Pulmonary artery endothelial cell (primary cell): ENCODE data around the gene PTDSS2. TPM values are rescaled to one million over a fixed set of nuclear protein-coding genes. Genes with fewer than 3 reads are reported as not detected.
"Not testable (repeated sequence)": the region's sequence is repeated elsewhere in the genome, so short reads cannot be mapped to it uniquely, and the experiment has no call there.

Source experiments
- DNase-seq: peaks from one replicate; pipeline ENCODE4 v3.0.0-alpha.2; 2011; ENCODE audit warnings: low read depth, low spot score
- total RNA-seq: library from RNA; depleted of rRNA; stranded (reverse); fragments of >200 nt; gene quantifications from 2 replicates; pipeline ENCODE4 v1.2.3, GENCODE V29; 2014

Gene PTDSS2
- total RNA-seq, 1 donor from 2014 or later = 32.1 TPM

DNA sequence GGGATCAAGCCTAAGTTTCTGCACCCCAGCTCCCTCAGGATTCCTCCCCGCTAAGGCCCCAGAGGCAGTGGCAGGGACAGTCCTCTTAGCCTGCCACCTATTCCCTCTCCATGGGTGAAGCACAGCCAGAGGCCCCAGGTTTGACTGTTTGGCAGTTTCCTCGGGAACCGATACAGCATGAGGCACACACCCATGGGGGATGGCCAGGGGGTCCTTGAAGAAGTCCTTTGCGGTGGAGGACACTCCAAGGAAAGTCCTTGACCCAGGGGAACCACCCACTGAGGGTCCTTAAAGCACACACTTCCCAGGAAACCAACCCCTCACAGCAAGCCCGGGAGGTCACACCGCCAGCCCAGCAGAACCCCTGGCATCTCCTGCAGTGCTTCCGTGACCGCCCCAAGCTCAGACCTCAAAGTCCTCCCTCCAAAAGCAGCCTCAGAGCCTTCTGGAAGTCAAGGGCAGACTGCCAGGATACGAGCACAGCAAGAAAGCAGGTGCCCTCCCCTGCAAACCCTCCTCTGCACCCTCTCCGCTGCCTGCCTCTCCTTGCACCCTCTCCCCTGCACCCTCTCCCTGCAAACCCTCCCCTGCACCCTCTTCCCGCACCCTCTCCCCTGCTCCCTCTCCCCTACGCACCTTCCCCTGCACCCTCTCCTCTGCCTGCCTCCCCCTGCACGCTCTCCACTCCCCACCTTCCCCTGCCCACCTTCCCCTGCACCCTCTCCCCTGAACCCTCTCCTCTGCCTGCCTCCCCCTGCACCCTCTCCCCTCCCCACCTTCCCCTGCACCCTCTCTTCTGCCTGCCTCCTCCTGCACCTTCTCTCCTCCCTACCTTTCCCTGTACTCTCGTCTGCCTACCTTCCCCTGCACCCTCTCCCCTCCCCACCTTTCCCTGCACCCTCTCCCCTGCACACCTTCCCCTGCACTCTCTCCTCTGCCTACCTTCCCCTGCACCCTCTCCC, 36.7 kb upstream of the PTDSS2 start:
- no peak for DNase-seq

DNA sequence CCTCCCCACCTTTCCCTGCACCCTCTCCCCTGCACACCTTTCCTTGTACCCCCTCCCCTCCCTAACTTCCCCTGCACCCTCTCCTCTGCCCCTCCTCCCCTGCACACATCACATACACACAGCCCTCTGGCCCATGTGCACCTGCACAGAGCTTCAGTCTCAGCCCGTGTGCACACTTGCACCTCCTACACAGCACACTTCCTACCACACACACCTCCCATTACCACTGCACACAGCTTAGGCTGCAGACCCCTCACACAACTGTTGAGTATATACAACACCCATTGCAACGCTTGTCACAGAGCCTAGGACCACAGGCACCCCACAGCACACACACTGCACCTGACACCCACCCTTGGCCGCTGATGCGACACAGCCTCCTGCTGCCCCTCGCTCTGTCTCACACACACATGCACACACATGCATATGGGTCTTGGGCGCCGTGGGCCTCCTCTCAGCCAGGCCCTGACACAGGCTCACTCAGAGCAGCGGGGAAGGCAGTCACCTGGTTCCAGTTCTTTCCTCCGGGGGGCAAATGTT, 35.7 kb upstream of the PTDSS2 start:
- no peak for DNase-seq

DNA sequence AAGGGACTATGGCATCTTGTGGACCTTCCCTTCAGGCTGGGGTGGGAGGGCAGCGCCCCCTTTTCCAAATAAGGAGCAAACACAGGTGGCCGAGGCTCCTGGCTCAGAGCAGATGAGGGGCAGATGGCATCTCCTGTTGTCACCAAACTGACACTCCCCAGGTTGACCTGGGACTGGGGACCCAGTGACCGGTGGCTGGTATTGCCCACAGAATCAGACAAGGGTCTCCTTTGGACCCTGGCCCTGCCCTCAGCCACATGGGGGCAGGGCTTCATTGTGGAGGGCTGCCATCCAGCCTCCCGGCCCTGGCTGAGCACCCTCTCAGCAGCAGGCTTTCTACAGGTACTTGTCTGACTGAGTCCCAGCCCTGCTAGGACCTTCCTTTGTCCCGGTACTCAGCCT, 34.4 kb upstream of the PTDSS2 start:
- no peak for DNase-seq

DNA sequence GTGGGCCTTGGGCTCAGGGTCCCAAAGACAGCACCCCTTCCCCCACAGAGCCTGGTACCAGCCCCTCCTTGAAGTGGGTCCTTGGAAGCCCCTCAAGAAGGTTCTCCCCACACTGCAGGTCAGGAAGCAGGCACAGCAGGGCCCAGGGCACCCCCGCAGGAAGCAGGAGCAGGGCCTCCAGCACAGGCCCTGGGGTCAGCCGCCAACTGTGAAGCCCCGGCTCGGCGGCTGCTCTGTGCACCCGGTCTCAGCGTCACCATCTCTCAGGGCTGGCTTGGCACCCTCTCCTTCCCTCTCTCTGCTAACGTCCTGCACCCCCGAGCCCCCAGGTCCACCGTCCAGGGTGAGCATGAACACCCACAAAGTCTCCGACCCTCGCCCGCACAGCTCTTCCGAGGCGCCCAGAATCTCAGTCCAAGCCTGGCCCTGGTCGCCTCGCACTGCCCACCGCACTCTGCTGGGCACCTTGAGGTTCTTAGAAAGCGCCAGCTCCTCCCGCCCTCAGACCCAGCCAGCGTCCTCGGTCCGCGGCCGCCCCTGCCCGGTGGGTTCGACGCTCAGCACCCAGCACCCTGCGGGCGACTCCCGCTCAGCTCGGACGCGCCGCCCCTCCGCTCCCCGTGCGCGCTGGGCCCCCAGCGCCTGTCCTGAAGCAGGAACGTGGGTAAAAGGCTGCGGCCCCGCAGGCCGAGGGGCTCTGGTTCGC, 33.9 kb upstream of the PTDSS2 start:
- no peak for DNase-seq

DNA sequence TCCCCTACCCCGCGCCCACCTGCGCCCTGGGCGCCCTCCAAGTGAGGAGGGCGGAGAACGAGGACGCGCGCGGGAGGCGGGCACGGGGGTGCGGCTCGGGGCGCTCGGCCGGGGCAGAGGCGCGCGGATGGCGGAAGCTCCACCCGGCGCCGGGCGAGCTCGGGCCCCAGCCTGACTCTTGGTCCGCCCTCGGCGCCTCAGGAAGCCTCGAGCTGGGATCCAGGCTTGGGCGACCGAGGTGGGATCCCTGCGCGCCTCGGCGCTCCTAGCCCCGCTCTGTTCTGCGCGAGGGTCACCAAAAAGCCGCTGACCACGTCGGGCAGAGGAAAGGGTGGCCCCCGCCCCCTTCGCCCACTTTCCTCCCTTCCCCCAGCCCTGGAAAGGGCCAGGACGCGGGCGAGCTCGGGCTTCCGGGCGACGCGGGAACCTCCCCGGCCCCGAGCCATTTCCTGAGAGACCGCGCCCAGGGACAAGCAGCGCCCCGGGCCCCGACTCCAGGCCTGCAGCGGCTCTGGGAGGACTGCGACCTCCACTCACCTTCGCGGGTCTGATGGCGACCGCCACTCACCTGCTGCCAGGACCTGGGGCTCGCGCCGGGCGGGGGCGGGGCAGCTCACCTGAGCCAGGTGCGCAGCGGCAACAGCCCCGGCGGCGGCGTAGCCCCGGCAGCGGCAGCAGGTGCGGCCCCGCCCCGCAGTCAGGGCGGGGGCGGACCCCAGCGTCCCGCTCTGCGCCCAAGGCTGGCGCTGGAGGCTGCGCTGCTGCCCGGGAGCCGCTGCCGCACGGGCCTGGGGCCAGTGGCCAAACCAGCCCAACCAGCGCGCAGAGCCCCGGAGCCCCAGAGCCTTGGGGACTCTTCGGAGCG, 33.1 kb upstream of the PTDSS2 start:
- DNase-seq = no peak

DNA sequence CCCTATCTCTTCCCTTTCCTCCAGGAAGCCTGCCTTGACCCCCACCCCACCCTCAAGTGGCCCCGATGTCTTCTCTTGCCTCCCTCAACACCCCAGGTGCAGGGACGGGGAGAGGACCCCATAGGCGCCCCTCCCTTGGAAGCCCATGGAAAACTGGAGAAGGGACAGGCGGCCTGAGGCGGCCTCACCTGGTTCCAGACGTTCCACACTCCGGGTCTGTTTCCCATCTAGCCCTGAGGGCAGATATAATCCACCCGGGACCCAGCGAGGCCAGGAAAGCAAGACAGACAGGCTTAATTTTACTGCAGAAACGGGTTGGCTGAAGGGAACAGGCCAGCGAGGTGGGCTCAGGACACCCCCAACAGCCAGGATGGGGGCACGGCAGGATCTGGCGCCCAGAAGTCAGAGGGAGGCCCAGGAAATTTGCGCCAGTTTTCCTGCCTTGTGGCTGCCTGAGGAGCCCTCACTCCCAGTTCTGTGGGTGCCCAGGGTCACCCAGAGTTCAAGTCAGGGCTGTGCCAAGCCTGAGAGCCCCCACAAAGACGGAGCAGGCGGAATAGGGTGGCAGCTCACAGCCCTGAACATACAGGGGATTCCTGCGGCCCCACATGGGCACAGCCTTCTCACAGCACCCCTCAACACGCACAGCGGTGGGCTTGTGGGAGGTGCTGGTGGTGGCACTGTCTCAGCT, 32.3 kb upstream of the PTDSS2 start:
- DNase-seq = no peak

DNA sequence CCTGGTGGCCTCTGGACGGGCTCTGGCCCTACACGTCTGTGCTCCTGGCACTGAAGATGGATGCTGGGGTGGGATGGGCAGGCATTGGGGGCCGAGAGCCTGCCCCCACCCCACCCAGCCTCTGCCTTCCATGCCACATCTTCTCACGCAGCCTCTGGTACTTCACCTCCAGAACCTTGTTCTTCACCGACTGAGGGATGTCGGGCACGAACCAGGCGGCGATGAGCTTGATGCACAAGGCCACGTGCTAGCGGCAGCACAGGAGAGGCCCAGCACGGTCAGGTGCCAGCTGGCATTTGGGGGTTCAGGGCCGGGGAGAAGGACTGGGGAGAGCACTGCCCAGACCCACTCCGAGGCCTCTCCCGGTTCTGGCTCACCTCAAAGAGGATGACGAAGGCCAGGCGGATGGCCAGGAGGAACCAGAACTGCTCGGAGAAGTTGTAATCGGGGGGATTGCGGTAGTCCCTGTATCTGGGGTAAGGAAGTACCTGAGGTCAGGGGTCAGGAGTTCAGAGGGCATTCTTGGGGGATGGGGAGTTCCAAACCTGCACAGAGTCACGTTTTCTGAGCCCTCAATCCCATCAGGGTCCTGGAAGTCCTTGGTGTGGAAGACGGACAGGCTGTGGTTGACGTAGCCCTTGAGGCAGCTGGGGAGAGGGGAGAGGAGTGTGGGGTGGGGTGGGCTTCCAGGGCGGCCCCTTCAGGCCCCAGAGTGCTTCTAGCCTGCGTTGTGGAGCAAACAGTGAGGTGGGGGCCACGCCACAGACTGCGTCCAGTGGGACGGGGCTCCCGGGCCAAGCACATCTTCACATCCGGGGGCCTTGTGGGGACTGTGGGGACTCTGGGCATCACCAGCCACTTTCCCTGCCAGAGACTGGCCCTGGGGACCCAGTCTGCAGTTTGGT, 31.5 kb upstream of the PTDSS2 start:
- DNase-seq = no peak

DNA sequence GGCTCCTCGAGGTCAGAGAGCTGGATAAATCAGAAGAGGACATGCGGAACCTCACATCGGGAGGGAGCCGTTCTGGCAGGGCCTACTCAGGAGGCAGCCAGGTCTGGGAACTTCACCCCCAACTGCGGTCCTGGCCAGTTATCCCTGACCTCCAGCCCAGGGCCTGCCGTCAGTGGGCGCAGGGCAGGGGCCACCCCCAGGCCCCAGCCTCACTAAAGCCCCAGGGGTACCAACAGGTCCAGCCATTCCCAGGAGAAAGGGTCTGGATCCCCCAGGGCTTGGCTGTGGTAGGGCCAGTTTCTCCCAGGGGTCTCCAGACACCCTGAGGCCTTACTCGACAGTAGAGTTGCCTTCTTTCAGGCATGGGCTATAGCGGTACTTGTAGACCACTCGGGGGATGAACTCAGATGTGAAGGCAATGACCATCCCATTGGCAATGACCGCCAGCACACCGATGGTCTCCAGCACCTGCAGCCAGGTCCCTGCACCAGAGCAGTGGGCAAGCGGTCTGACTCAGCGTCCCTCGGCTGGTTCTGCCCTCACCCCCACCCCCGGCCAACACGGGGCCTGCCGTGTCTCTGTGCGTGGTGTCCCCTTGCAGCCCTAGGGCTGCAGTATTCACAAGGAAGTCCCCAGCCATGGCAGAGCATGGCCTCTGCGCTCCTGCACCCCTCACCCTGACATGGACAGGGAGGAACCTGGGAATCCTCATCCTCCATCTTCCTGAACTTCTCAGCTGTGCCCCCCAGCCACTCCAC, 30.7 kb upstream of the PTDSS2 start:
- DNase-seq = no peak

DNA sequence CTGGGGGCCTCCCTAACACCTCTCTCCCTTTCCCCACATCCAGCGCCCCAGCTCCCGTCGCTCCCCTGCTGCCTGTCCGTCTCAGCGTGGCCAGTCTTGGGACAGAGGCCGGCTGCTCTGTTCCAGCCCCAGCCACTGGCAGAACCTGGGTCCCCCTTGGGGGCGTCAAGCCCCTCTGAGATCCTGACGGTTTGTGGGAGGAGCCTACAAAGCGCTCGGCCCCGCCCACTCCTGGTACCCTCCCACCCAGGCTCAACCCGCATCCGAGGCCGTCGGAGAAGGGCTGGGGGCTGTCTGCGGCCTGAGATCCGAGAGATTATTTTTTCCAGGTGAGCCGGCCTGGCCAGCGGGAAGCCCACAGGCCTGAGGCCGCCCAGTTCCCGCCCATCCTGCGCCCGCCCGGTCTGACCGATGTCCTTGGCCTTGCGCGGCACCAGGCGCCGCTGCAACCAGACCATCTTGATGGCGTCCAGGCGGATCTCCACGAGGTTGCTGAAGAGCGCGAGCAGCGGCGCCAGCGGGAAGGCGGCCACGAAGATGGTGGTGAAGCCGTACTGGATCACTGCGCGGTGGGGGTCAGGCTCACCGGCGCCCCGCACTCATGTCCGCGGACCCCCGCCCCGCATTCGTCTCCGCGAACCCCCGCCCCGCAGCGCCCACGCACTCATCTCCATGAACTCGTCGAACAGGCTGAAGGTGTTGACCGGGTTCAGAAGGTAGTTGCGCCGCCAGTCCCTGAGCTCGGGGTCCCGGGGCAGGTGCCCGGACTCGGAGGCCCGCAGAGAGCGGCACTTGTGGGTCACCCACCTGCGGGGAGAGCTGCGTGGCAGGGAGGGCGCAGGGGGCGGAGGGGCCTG, 29.8 kb upstream of the PTDSS2 start:
- no peak for DNase-seq

DNA sequence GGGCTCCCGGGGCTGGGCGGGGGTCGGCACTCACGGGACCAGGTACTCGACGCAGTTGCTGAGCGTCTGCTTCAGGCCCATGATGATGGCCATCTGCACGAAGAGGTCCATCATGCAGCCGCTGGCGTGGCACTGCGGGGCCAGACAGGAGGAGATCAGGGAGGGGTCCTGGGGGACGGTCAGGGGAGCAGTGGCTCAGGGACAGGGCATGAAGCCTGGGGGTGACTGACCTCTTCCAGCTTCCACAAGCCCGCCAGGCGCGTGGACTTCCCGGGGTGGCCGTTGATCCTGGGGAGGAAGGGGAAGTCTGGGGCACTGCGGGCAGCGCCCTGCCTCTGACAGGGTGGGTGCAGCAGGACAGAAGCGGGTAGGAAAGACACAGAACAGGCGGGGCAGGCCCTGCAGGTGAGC, 29.2 kb upstream of the PTDSS2 start:
- no peak for DNase-seq

DNA sequence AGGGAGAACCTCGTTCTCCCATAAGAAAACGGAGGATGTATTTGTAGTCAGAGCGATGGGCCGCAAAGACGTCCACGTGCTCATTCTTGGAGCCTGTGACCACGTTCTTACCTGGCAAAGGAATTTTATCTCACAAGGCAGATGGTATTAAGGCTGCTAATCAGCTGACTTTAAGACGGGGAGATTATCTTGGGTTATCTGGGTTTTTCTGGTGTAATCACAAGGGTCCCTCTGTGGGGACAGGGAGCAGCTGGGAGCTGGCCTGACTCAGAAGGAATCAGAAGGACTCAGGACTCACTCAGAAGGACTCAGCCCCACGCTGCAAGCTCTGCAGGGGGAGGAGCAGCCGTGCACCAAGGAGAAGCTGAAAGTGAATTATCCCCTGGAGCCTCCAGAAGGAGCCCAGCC, 27.8 kb upstream of the PTDSS2 start:
- DNase-seq = no peak

DNA sequence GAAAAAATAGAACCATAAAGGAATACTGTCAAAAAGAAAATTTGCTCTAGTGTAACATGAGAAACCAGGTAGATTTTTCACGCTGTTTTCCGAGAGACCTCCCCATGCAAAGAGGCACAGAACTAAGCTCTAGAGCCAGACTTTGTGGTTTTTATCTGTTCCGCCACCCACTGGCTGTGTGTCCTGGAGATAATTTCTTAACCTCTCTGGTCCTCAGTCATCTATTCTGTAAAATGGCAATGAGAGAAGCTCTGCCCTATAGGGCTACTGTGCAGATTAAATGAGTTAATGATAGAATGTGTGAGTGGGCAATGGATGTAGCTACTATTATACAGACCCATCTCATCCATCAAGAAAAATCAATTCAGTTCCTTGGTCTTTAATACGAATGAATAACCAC, 25.8 kb upstream of the PTDSS2 start:
- no peak for DNase-seq

DNA sequence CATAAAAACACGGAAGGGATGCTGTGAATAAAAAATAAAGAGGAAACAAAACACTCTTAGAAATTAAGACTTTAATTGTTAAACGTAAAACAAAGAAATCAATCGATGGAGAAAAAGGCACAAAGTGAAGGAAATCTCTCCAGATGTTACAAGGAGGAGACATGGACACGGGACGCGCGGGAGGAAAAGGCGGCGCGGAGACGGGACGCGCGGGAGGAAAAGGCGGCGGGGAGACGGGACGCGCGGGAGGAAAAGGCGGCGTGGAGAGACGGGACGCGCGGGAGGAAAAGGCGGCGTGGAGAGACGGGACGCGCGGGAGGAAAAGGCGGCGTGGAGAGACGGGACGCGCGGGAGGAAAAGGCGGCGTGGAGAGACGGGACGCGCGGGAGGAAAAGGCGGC, 25.3 kb upstream of the PTDSS2 start:
- not testable (repeated sequence) for DNase-seq

DNA sequence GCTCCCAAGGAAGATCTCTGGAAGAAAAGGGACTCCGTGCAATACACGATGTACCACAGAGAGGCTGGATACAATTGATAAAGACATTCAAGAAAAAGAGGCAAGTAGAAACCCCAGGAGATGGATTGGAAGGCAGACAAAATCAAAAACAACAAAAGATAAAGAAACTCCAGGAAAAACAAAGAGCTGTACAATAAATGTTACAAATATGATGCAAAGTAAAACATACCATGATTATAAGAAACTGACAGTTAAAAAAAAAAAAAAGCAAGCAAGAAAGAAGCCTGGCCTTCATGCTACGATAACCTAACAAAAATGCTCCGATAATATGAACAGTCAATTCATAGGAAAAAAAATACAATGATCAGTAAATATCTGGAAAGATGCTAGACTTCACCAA, 24.8 kb upstream of the PTDSS2 start:
- DNase-seq = no peak

DNA sequence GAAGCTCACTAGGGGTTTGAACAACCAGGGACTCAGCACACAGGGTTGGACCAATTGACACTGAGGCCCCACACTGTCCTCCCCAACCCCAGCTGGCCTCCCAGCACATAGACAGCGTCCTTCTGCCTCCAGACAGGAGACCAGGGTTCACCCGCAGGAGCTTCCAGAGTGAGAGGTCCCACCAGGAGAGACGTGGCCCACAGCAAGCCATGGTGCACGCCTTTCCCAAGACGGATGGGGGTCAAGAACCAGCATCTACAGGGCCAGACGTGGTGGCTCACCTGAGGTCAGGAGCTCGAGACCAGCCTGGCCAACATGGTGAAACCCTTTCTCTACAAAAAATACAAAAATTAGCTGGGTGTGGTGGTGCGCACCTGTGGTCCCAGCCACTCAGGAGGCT, 23.2 kb upstream of the PTDSS2 start:
- no peak for DNase-seq

DNA sequence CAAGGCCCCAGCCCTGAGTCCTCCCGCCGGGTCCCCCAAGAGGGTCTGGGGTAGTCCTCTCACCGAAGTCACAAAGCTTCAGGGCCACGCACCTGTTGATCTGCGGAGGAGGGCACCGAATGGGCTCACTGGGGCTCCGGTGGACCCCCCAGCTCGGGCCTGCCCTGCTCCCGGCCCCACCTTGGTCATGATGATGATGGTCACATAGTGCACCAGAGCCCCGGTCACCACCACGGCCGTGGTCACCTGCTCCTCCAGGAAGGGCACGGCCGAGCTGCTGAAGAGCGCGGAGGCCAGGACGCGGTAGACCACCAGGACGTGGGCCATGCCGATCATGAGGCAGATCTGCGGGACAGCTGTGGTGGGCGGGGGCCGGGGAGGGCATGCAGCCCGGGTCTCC, 21.8 kb upstream of the PTDSS2 start:
- no peak for DNase-seq

DNA sequence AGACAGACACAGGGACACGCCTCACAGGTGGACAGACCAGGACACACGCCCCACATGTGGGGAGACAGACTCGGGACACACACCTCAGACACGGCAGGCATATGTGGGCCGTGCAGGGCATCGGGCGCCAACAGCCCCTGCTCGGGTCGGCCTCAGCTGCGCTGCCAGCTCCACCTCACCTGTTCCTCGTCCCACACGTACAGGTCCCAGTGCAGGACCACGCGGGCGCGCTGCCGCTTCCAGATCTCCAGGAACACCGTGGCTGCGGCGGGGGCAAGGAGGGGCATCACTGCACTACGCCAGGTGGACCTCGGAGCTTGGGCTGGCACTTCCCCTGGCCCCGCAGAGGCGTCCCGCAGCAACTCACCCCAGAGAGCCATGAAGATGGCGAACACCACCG, 20.7 kb upstream of the PTDSS2 start:
- no peak for DNase-seq

DNA sequence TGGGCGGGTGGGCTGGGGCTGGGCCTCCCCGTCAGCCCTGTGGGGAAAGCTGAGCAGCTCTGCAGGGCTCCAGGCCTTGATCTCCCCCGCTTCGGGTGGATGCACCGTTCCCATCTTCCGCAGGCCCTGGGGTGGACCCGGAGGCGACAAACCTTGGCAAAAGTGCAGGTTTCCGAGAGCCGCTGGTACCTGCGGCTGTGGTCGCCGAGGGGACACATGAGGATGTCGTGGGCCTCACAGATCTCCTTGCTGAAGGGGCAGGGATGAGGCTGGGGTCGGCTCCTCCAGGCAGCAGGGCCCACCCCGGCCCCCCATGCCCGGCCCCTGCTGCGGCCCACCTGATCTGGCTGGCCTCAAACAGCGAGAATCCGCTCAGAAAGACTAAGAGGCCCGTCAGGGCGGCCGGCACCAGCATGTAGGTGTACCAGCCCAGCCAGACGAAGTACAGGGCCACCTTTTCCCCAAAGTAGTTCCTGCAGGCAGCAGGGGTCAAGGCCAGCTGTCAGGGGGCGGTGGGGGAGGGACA, 20.1 kb upstream of the PTDSS2 start:
- DNase-seq = no peak
